Right lobe of liver (tissue), 4 donors: ENCODE data around the gene CRYGC.

Source experiments
- POLR2A ChIP-seq: fragments of 450-650 bp; IDR thresholded peaks from one replicate; pipeline ENCODE4 v1.6.1; 2017; ENCODE audit warnings: antibody characterized with exemption, mild to moderate bottlenecking
- TF ChIP-seq, protein P1 (sequence below), 4 donors: fragments of 200-600 bp in 3 of 4; fragments of 450-650 bp in 1 of 4; IDR thresholded peaks; one replicate each; pipeline versions ENCODE4 v1.5.1 to v1.8.0; 2016 to 2022; ENCODE audit warnings: antibody characterized with exemption in 4 of 4, mild to moderate bottlenecking in 2 of 4
- donor health status: DM: no; HTN: no; CAD: no.
- donor health status: DM: no; HTN: no; CAD: no.
- donor health status: DM: no; HTN: yes; CAD: no.

DNA sequence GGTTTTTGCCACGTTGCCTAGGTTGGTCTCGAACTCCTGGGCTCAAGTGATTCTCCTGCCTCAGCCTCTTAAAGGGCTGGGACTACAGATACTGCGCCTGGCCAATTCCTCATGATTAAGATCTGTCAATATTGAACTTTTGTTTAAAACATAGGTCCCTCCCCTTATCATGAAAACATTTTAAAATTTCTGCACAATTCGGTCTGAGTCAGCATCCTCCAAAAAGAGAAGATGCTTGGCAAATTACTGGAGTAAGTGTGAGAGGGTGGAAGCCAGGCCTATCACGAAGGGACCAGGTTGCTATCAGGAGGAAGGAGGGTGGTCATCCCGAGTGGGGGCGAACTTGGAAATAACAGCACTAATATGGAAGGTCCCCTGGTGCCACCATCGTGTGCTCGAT lies 44.5 kb upstream of the CRYGC start:
- TF ChIP-seq, protein P1, sequence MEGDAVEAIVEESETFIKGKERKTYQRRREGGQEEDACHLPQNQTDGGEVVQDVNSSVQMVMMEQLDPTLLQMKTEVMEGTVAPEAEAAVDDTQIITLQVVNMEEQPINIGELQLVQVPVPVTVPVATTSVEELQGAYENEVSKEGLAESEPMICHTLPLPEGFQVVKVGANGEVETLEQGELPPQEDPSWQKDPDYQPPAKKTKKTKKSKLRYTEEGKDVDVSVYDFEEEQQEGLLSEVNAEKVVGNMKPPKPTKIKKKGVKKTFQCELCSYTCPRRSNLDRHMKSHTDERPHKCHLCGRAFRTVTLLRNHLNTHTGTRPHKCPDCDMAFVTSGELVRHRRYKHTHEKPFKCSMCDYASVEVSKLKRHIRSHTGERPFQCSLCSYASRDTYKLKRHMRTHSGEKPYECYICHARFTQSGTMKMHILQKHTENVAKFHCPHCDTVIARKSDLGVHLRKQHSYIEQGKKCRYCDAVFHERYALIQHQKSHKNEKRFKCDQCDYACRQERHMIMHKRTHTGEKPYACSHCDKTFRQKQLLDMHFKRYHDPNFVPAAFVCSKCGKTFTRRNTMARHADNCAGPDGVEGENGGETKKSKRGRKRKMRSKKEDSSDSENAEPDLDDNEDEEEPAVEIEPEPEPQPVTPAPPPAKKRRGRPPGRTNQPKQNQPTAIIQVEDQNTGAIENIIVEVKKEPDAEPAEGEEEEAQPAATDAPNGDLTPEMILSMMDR (IDR thresholded peaks at IDR 0.05), result no peak
- no peak for TF ChIP-seq POLR2A
